Naive B cell (primary cell): ENCODE data around the gene HAUS5. TPM values are rescaled to one million over a fixed set of nuclear protein-coding genes. Genes with fewer than 3 reads are reported as not detected.

ENCODE experiments used
- ATAC-seq, 2 donors: fragments of 150-1000 bp; cut with Tn5 transposase; 2 replicates each; pipeline ENCODE4 v1.10.0; 2021; ENCODE audit warnings: low read depth in 2 of 2, mild to moderate bottlenecking in 2 of 2, moderate library complexity in 2 of 2
- DNase-seq: peaks from one replicate; pipeline ENCODE4 v3.0.0; 2022
- H3K27ac Mint-ChIP-seq, 6 donors: one replicate each; pipeline ENCODE4 v1.8.0; 2020 to 2022; ENCODE audit warnings: mild to moderate bottlenecking in 6 of 6, mixed read lengths in 6 of 6, moderate library complexity in 5 of 6, inconsistent platforms in 2 of 6
- H3K27me3 Mint-ChIP-seq, 3 donors: one replicate each; pipeline ENCODE4 v1.8.0; 2021 to 2022; ENCODE audit warnings: mixed read lengths in 3 of 3, mild to moderate bottlenecking in 1 of 3
- H3K36me3 Mint-ChIP-seq, 2 donors: one replicate each; pipeline ENCODE4 v1.8.0; 2020 to 2022; ENCODE audit warnings: mixed read lengths in 2 of 2, inconsistent platforms in 1 of 2, mild to moderate bottlenecking in 1 of 2
- H3K4me1 Mint-ChIP-seq, 3 donors: one replicate each; pipeline ENCODE4 v1.8.0; 2020 to 2022; ENCODE audit warnings: mixed read lengths in 3 of 3, inconsistent platforms in 1 of 3, mild to moderate bottlenecking in 1 of 3, moderate library complexity in 1 of 3
- H3K4me3 Mint-ChIP-seq, 8 donors: one replicate each; pipeline ENCODE4 v1.8.0; 2020 to 2022; ENCODE audit warnings: mild to moderate bottlenecking in 8 of 8, mixed read lengths in 8 of 8, moderate library complexity in 8 of 8, inconsistent platforms in 2 of 8
- H3K9me3 Mint-ChIP-seq, 7 donors: one replicate each; pipeline ENCODE4 v1.8.0; 2020 to 2022; ENCODE audit warnings: mixed read lengths in 7 of 7, mild to moderate bottlenecking in 5 of 7, inconsistent platforms in 2 of 7, moderate library complexity in 1 of 7
- polyA plus RNA-seq, 6 donors: library from polyadenylated mRNA; unstranded; fragments of 300-500 nt; fragmentation: Illumina TruSeq; gene quantifications; one replicate each; pipeline ENCODE4 v1.2.3, GENCODE V29; 2021; ENCODE audit warnings: low read depth in 6 of 6

Gene HAUS5
- polyA plus RNA-seq, 6 donors from 2014 or later: 6.7 to 9.8 (median 8.6) TPM

- Mint-ChIP-seq H3K27me3 (peaks cover 22 to 64% (median 58%) of the 10 kb centered on the region in 3 donors), H3K27ac (no peak overlapping the region), H3K9me3 (peaks cover 0 to 4% (median 0%) of the 10 kb centered on the region in 7 donors), H3K4me1 (peaks cover 3 to 10% (median 7%) of the 10 kb centered on the region in 3 donors), H3K36me3 (peaks cover 0 to 6% of the 10 kb centered on the region in 2 donors), H3K4me3 (peak overlapping the region; percentile 61 to 79 (median 73))
- DNase-seq (no peak), ATAC-seq (peak; percentile 61 to 67)
Measured at GRCh38 chr19:35673121-35673804, 60.7 kb downstream of the HAUS5 start.

Other genes starting within 250 kb of the HAUS5 start
- not detected for gene GPR42, start 241.7 kb upstream of the HAUS5 start, polyA plus RNA-seq
- not detected for gene FFAR2, start 164.5 kb upstream of the HAUS5 start, polyA plus RNA-seq
- gene KRTDAP, start 122.3 kb upstream of the HAUS5 start, polyA plus RNA-seq: not detected
- gene DMKN, start 99.1 kb upstream of the HAUS5 start, polyA plus RNA-seq: 1 to 10 TPM in 2 of 6 donors, not detected in 4; 2.6 to 3.1 TPM
- not detected for gene SBSN, start 84.4 kb upstream of the HAUS5 start, polyA plus RNA-seq
- not detected for gene GAPDHS, start 79.3 kb upstream of the HAUS5 start, polyA plus RNA-seq
- gene TMEM147, start 67.1 kb upstream of the HAUS5 start, polyA plus RNA-seq: 100 to 1,000 TPM; 153 to 293 (median 162) TPM
- gene ATP4A, start 49.1 kb upstream of the HAUS5 start, polyA plus RNA-seq: not detected
- not detected for gene PMIS2, start 26.6 kb upstream of the HAUS5 start, polyA plus RNA-seq
- 10 to 100 TPM; 30.6 to 71.1 (median 50.9) TPM for gene RBM42, start 16.3 kb downstream of the HAUS5 start, polyA plus RNA-seq
- gene ETV2, start 29.0 kb downstream of the HAUS5 start, polyA plus RNA-seq: under 1 TPM in 1 of 6 donors, not detected in 5; 0.61 TPM
- gene COX6B1, start 35.6 kb downstream of the HAUS5 start, polyA plus RNA-seq: 100 to 1,000 TPM; 623 to 732 (median 678) TPM
- not detected for gene UPK1A, start 53.8 kb downstream of the HAUS5 start, polyA plus RNA-seq
- gene ZBTB32, start 91.8 kb downstream of the HAUS5 start, polyA plus RNA-seq: 1 to 10 TPM in 1 of 6 donors, under 1 TPM in 4, not detected in 1; 0.21 to 1.3 (median 0.70) TPM
- 1 to 10 TPM in 2 of 6 donors, under 1 TPM in 4; 0.35 to 2.2 (median 0.76) TPM for gene KMT2B, start 105.3 kb downstream of the HAUS5 start, polyA plus RNA-seq
- 100 to 1,000 TPM; 114 to 195 (median 134) TPM for gene IGFLR1, start 129.7 kb downstream of the HAUS5 start, polyA plus RNA-seq
- gene U2AF1L4, start 132.7 kb downstream of the HAUS5 start, polyA plus RNA-seq: 10 to 100 TPM; 26.1 to 41.0 (median 32.5) TPM
- gene PSENEN, start 132.9 kb downstream of the HAUS5 start, polyA plus RNA-seq: 100 to 1,000 TPM in 2 of 6 donors, 10 to 100 TPM in 4; 82.4 to 105 (median 94.3) TPM
- 10 to 100 TPM in 3 of 6 donors, 1 to 10 TPM in 3; 8.1 to 17.9 (median 11.1) TPM for gene LIN37, start 135.8 kb downstream of the HAUS5 start, polyA plus RNA-seq
- not detected for gene HSPB6, start 144.3 kb downstream of the HAUS5 start, polyA plus RNA-seq
- gene PROSER3, start 145.4 kb downstream of the HAUS5 start, polyA plus RNA-seq: 10 to 100 TPM in 1 of 6 donors, 1 to 10 TPM in 4, not detected in 1; 3.2 to 13.9 (median 9.0) TPM
- gene ARHGAP33, start 162.8 kb downstream of the HAUS5 start, polyA plus RNA-seq: under 1 TPM in 1 of 6 donors, not detected in 5; 0.58 TPM
- gene PRODH2, start 200.1 kb downstream of the HAUS5 start, polyA plus RNA-seq: not detected
- gene NPHS1, start 239.8 kb downstream of the HAUS5 start, polyA plus RNA-seq: not detected
- not detected for gene KIRREL2, start 244.2 kb downstream of the HAUS5 start, polyA plus RNA-seq